Astrocyte (in vitro differentiated cells and primary cell): ENCODE measurements around the gene ITSN1.

ENCODE experiments used
- CTCF ChIP-seq: IDR thresholded peaks from 2 replicates; pipeline ENCODE4 v1.5.1; 2011; ENCODE audit warnings: low read depth, mild to moderate bottlenecking, inconsistent platforms, low read length, moderate library complexity; ENCODE audit not compliant: insufficient read depth
- EZH2 ChIP-seq: IDR thresholded peaks from 2 replicates; pipeline ENCODE4 v1.6.1; 2012; ENCODE audit warnings: mild to moderate bottlenecking, low read length, inconsistent platforms; ENCODE audit not compliant: insufficient read depth

- TF ChIP-seq CTCF (no peak), EZH2 (no peak)
Measured at GRCh38 chr21:33908760-33909159, 266.5 kb downstream of the ITSN1 start.
